A549 (cell line): ENCODE results near the gene CXorf65. TPM values are rescaled to one million over a fixed set of nuclear protein-coding genes. Genes with fewer than 3 reads are reported as not detected.

Experiments
- CBX2 ChIP-seq: fragments of 200-600 bp; sonication (generic); IDR thresholded peaks from 2 replicates; pipeline ENCODE4 v1.6.1; 2016; ENCODE audit warnings: low read depth, mild to moderate bottlenecking, borderline replicate concordance
- CHD2 ChIP-seq: fragments of 150-350 bp; IDR thresholded peaks from 2 replicates; pipeline ENCODE4 v1.6.1; 2014; ENCODE audit warnings: low read length; ENCODE audit not compliant: partially characterized antibody
- ESRRA ChIP-seq: fragments of 150-350 bp; IDR thresholded peaks from 2 replicates; pipeline ENCODE4 v1.6.1; 2014; ENCODE audit warnings: mild to moderate bottlenecking, low read length, borderline replicate concordance
- FOSL2 ChIP-seq, 2 experiments: fragments of 450-650 bp in 1 of 2; fragments of >200 bp in 1 of 2; sonication (Bioruptor Twin) in 1 of 2; formaldehyde crosslinking; IDR thresholded peaks; 2 replicates each; pipeline versions ENCODE4 v1.5.0 to v1.6.1; 2016 to 2020; ENCODE audit warnings: mild to moderate bottlenecking in 1 of 2, moderate library complexity in 1 of 2
- GATA3 ChIP-seq: IDR thresholded peaks from 2 replicates; pipeline ENCODE4 v1.6.1; 2012; ENCODE audit warnings: borderline replicate concordance
- HEYL ChIP-seq: fragments of 250-450 bp; sonication (Bioruptor Pico); IDR thresholded peaks from 2 replicates; pipeline ENCODE4 v1.8.0; 2021; ENCODE audit warnings: mild to moderate bottlenecking, moderate library complexity
- HOXA7 ChIP-seq: fragments of 250-450 bp; sonication (Bioruptor Pico); IDR thresholded peaks from 2 replicates; pipeline ENCODE4 v1.5.0; 2020; ENCODE audit warnings: mild to moderate bottlenecking, moderate library complexity
- JUNB ChIP-seq: fragments of >200 bp; sonication (Bioruptor Twin); formaldehyde crosslinking; IDR thresholded peaks from 2 replicates; pipeline ENCODE4 v1.6.1; 2016
- MAZ ChIP-seq: fragments of 150-350 bp; IDR thresholded peaks from 2 replicates; pipeline ENCODE4 v1.6.1; 2014; ENCODE audit warnings: antibody characterized with exemption, low read depth, low read length, borderline replicate concordance
- MYC ChIP-seq: IDR thresholded peaks from 2 replicates; pipeline ENCODE4 v1.6.1; 2012; ENCODE audit warnings: mild to moderate bottlenecking, inconsistent platforms, low read length, improper control_type of control experiment, borderline replicate concordance
- NFE2L2 ChIP-seq: fragments of 150-350 bp; conservative IDR thresholded peaks from 2 replicates; pipeline ENCODE4 v1.6.1; 2014; ENCODE audit warnings: low read length
- RFX5 ChIP-seq: fragments of 450-650 bp; IDR thresholded peaks from 2 replicates; pipeline ENCODE4 v1.7.1; 2014; ENCODE audit warnings: antibody characterized with exemption, mild to moderate bottlenecking, moderate library complexity
- ZNF302 ChIP-seq: fragments of 250-450 bp; sonication (Bioruptor Pico); IDR thresholded peaks from 2 replicates; pipeline ENCODE4 v1.9.0; 2021; ENCODE audit warnings: inconsistent platforms, mild to moderate bottlenecking, moderate library complexity
- polyA plus RNA-seq, 4 experiments: library from polyadenylated mRNA; depleted of rRNA in 3 of 4; stranded (reverse); fragments of >200 nt; fragmentation: RNase III in 1 of 4; extraction: RNeasy Plus Mini Kit Qiagen cat#74134 plus additional on column Dnase treatment in 1 of 4; gene quantifications; 2 replicates in 3 of 4; 3 replicates in 1 of 4; pipeline ENCODE4 v1.2.3, GENCODE V29; 2011 to 2017
- TF ChIP-seq, protein P1 (sequence below): fragments of >200 bp; sonication (Bioruptor Twin); formaldehyde crosslinking; IDR thresholded peaks from 3 replicates; pipeline ENCODE4 v1.5.1; 2016
- TF ChIP-seq, protein P2 (sequence below): fragments of 200-600 bp; sonication (generic); IDR thresholded peaks from 2 replicates; pipeline ENCODE4 v1.6.1; 2016; ENCODE audit warnings: antibody characterized with exemption, mild to moderate bottlenecking, moderate library complexity
- TF ChIP-seq, protein P3 (sequence below): fragments of 450-650 bp; IDR thresholded peaks from 2 replicates; pipeline ENCODE4 v1.6.1; 2014; ENCODE audit warnings: antibody characterized with exemption
- TF ChIP-seq, protein P4 (sequence below): fragments of 250-450 bp; sonication (Bioruptor Pico); IDR thresholded peaks from 2 replicates; pipeline ENCODE4 v1.5.0; 2021; ENCODE audit warnings: mild to moderate bottlenecking, moderate library complexity, borderline replicate concordance
- TF ChIP-seq, protein P5 (sequence below): fragments of 250-450 bp; sonication (Bioruptor Pico); IDR thresholded peaks from 2 replicates; pipeline ENCODE4 v1.5.0; 2020; ENCODE audit warnings: low read depth, mild to moderate bottlenecking, moderate library complexity

CXorf65 gene
- polyA plus RNA-seq, 2 of the 4 experiments (the other 2 are of a cell fraction) = not detected

DNA sequence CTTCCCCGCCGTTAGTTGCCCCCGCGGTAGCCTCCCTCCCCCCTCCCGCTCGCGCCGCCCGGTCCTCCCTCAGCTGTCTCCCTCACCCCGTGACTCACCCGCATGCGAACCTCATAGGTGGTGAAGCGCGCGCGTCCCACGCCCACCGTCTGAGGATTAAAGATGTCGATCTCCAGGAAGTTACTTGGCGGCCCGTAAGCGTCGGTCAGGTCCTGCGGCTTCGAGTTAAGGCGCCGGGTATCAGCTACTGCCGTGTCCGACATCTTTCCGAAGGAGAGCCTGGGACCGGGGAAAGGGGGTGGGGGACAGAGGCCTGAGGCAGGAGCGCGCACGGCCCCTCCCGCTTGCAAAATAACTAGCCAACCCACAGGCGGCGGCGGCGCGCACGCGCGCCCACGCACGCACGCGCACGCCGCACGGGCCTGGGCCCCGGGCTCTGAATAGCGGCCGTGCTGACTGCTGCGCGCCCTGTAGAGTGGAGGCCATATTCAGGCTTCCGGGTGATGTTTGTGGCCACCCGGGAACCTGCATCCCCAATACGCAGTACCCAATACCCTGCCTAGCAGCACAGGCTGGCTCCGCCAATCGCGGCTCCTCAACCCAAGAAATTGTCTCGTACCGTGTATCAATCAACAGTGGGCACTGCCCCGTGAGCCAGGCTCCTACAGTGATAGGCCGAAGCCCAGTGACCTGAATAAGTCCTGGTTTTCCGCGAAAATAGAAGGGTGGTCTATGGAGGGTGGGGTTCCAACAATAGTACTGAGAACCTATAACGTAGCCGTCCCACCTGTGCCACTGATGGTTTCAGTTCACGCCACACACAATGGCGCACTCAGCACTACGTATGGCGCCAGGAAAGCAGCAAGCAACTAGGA, 38.3 kb downstream of the CXorf65 start, which contains the start of gene SNX12 (continued):
- TF ChIP-seq, protein P1, sequence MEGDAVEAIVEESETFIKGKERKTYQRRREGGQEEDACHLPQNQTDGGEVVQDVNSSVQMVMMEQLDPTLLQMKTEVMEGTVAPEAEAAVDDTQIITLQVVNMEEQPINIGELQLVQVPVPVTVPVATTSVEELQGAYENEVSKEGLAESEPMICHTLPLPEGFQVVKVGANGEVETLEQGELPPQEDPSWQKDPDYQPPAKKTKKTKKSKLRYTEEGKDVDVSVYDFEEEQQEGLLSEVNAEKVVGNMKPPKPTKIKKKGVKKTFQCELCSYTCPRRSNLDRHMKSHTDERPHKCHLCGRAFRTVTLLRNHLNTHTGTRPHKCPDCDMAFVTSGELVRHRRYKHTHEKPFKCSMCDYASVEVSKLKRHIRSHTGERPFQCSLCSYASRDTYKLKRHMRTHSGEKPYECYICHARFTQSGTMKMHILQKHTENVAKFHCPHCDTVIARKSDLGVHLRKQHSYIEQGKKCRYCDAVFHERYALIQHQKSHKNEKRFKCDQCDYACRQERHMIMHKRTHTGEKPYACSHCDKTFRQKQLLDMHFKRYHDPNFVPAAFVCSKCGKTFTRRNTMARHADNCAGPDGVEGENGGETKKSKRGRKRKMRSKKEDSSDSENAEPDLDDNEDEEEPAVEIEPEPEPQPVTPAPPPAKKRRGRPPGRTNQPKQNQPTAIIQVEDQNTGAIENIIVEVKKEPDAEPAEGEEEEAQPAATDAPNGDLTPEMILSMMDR = no peak
- TF ChIP-seq HEYL (no peak), CHD2 (no peak), ZNF302 (CRISPR knock-in tag) (no peak), MAZ (no peak), FOSL2 (IDR thresholded peaks at IDR 0.05) (0 out of 2 replicates have a peak, but pooled peaks have one; percentile 5), FOSL2 (CRISPR knock-in tag; IDR thresholded peaks at IDR 0.05) (peak; percentile 61), CBX2 (no peak), GATA3 (peak; percentile 100), ESRRA (no peak), NFE2L2 (no peak), JUNB (no peak), MYC (0 out of 2 replicates have a peak, but pooled peaks have one; percentile 73), HOXA7 (CRISPR knock-in tag) (no peak), RFX5 (peak; percentile 92)
- TF ChIP-seq, protein P2, sequence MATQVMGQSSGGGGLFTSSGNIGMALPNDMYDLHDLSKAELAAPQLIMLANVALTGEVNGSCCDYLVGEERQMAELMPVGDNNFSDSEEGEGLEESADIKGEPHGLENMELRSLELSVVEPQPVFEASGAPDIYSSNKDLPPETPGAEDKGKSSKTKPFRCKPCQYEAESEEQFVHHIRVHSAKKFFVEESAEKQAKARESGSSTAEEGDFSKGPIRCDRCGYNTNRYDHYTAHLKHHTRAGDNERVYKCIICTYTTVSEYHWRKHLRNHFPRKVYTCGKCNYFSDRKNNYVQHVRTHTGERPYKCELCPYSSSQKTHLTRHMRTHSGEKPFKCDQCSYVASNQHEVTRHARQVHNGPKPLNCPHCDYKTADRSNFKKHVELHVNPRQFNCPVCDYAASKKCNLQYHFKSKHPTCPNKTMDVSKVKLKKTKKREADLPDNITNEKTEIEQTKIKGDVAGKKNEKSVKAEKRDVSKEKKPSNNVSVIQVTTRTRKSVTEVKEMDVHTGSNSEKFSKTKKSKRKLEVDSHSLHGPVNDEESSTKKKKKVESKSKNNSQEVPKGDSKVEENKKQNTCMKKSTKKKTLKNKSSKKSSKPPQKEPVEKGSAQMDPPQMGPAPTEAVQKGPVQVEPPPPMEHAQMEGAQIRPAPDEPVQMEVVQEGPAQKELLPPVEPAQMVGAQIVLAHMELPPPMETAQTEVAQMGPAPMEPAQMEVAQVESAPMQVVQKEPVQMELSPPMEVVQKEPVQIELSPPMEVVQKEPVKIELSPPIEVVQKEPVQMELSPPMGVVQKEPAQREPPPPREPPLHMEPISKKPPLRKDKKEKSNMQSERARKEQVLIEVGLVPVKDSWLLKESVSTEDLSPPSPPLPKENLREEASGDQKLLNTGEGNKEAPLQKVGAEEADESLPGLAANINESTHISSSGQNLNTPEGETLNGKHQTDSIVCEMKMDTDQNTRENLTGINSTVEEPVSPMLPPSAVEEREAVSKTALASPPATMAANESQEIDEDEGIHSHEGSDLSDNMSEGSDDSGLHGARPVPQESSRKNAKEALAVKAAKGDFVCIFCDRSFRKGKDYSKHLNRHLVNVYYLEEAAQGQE = no peak
- TF ChIP-seq, protein P3, sequence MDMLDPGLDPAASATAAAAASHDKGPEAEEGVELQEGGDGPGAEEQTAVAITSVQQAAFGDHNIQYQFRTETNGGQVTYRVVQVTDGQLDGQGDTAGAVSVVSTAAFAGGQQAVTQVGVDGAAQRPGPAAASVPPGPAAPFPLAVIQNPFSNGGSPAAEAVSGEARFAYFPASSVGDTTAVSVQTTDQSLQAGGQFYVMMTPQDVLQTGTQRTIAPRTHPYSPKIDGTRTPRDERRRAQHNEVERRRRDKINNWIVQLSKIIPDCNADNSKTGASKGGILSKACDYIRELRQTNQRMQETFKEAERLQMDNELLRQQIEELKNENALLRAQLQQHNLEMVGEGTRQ = peak; percentile 37; the same call in 1 of the 2 replicates
- TF ChIP-seq, protein P4, sequence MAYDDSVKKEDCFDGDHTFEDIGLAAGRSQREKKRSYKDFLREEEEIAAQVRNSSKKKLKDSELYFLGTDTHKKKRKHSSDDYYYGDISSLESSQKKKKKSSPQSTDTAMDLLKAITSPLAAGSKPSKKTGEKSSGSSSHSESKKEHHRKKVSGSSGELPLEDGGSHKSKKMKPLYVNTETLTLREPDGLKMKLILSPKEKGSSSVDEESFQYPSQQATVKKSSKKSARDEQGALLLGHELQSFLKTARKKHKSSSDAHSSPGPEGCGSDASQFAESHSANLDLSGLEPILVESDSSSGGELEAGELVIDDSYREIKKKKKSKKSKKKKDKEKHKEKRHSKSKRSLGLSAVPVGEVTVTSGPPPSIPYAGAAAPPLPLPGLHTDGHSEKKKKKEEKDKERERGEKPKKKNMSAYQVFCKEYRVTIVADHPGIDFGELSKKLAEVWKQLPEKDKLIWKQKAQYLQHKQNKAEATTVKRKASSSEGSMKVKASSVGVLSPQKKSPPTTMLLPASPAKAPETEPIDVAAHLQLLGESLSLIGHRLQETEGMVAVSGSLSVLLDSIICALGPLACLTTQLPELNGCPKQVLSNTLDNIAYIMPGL (CRISPR knock-in tag) = peak; percentile 84
- TF ChIP-seq, protein P5, sequence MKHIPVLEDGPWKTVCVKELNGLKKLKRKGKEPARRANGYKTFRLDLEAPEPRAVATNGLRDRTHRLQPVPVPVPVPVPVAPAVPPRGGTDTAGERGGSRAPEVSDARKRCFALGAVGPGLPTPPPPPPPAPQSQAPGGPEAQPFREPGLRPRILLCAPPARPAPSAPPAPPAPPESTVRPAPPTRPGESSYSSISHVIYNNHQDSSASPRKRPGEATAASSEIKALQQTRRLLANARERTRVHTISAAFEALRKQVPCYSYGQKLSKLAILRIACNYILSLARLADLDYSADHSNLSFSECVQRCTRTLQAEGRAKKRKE (CRISPR knock-in tag) = peak; percentile 96; the same call in 1 of the 2 replicates
